SU-DHL-6 (cell line): ENCODE data around the gene OCLN.

Source experiments
- H2AFZ ChIP-seq: fragments of 200-600 bp; sonication (generic); 2 replicates; pipeline ENCODE4 v1.6.1; 2014; ENCODE audit warnings: low read depth, mild to moderate bottlenecking, moderate library complexity, mixed read lengths, antibody characterized with exemption, low read length; ENCODE audit not compliant: severe bottlenecking
- H3F3A ChIP-seq: fragments of 200-600 bp; shearing (Covaris generic); 2 replicates; pipeline ENCODE4 v1.6.0; 2016; ENCODE audit warnings: antibody characterized with exemption, mild to moderate bottlenecking; ENCODE audit not compliant: insufficient read depth
- H3K27ac ChIP-seq: fragments of 200-600 bp; sonication (generic); 2 replicates; pipeline ENCODE4 v1.5.1; 2016; ENCODE audit warnings: low read depth, mild to moderate bottlenecking, low read length, moderate library complexity, mixed read lengths
- H3K27me3 ChIP-seq: fragments of 200-600 bp; sonication (generic), shearing (Covaris generic); 2 replicates; pipeline ENCODE4 v1.6.0; 2014; ENCODE audit warnings: mild to moderate bottlenecking, low read length
- H3K36me3 ChIP-seq: fragments of 200-600 bp; sonication (generic); 2 replicates; pipeline ENCODE4 v1.6.1; 2014; ENCODE audit warnings: mild to moderate bottlenecking, low read length, mixed read lengths
- H3K4me2 ChIP-seq: fragments of 300-600, 200-600 bp; shearing (Covaris generic), sonication (generic); 2 replicates; pipeline ENCODE4 v1.6.0; 2014; ENCODE audit warnings: low read length, low read depth, mild to moderate bottlenecking; ENCODE audit not compliant: poor library complexity, severe bottlenecking
- H3K4me3 ChIP-seq: fragments of 200-600 bp; sonication (generic); 2 replicates; pipeline ENCODE4 v1.5.1; 2014; ENCODE audit warnings: antibody characterized with exemption, low read length, mild to moderate bottlenecking, mixed read lengths; ENCODE audit not compliant: insufficient read depth, poor library complexity, severe bottlenecking
- H3K79me2 ChIP-seq: fragments of 200-600 bp; sonication (generic); 2 replicates; pipeline ENCODE4 v1.6.1; 2014; ENCODE audit warnings: mild to moderate bottlenecking, low read length, moderate library complexity; ENCODE audit not compliant: insufficient read depth
- H3K9ac ChIP-seq: fragments of 200-600 bp; sonication (generic); 2 replicates; pipeline ENCODE4 v1.7.0; 2014; ENCODE audit warnings: mild to moderate bottlenecking, low read length
- H3K9me2 ChIP-seq: fragments of 200-600 bp; sonication (generic); replicated peaks from 2 replicates; pipeline ENCODE4 v1.6.1; 2014; ENCODE audit warnings: low read length; ENCODE audit not compliant: insufficient read depth
- H3K9me3 ChIP-seq: fragments of 200-600 bp; sonication (generic); 2 replicates; pipeline ENCODE4 v1.6.1; 2014; ENCODE audit warnings: low read length, mixed read lengths; ENCODE audit not compliant: insufficient read depth
- H4K20me1 ChIP-seq: fragments of 200-600 bp; sonication (generic); 2 replicates; pipeline ENCODE4 v1.6.1; 2014; ENCODE audit warnings: low read depth, mild to moderate bottlenecking, antibody characterized with exemption, low read length, moderate library complexity, mixed read lengths
- CTCF ChIP-seq: fragments of 200-600 bp; sonication (generic); IDR thresholded peaks from one replicate; pipeline ENCODE4 v1.5.1; 2017; ENCODE audit warnings: antibody characterized with exemption, mild to moderate bottlenecking, low read length, moderate library complexity; ENCODE audit not compliant: insufficient read depth, poor library complexity, severe bottlenecking
- EZH2phosphoT487 ChIP-seq: fragments of 200-600 bp; sonication (generic), shearing (Covaris generic); conservative IDR thresholded peaks from 2 replicates; pipeline ENCODE4 v1.6.1; 2018; ENCODE audit warnings: mild to moderate bottlenecking, antibody characterized with exemption, low read length, moderate library complexity, mixed read lengths

Gene OCLN

GRCh38 chr5:69525490-69525889 lies 32.9 kb downstream of the OCLN start:
- H4K20me1 ChIP-seq, result no peaks in the 10 kb centered on the region
- no peak overlapping the region for H3K27ac ChIP-seq

GRCh38 chr5:69526660-69527059 lies 34.1 kb downstream of the OCLN start:
- H3F3A ChIP-seq, result no peaks in the 10 kb centered on the region
- H3K9me3 ChIP-seq, result no peaks in the 10 kb centered on the region
- H4K20me1 ChIP-seq, result no peaks in the 10 kb centered on the region
- no peaks in the 10 kb centered on the region for H3K27me3 ChIP-seq
- no peaks in the 10 kb centered on the region for H3K36me3 ChIP-seq
- H3K27ac ChIP-seq, result no peak overlapping the region
- no peak overlapping the region for H3K4me3 ChIP-seq
- no peaks in the 10 kb centered on the region for H3K79me2 ChIP-seq
- H3K4me2 ChIP-seq, result no peak overlapping the region
- H3K9me2 ChIP-seq, result no peaks in the 10 kb centered on the region
- no peak overlapping the region for H3K9ac ChIP-seq
- TF ChIP-seq EZH2phosphoT487 (no peak), CTCF (no peak)
- no peak overlapping the region for H2AFZ ChIP-seq

More at GRCh38 chr5:69525490-69525889, 32.9 kb downstream of the OCLN start:
- H3K27me3 ChIP-seq, result no peaks in the 10 kb centered on the region
- no peaks in the 10 kb centered on the region for H3K9me3 ChIP-seq
- no peaks in the 10 kb centered on the region for H3K79me2 ChIP-seq
- no peak overlapping the region for H2AFZ ChIP-seq
- H3K4me3 ChIP-seq, result no peak overlapping the region
- H3K9me2 ChIP-seq, result no peaks in the 10 kb centered on the region
- no peaks in the 10 kb centered on the region for H3F3A ChIP-seq
- no peaks in the 10 kb centered on the region for H3K36me3 ChIP-seq
- H3K9ac ChIP-seq, result no peak overlapping the region
- TF ChIP-seq CTCF (no peak), EZH2phosphoT487 (no peak)
- no peak overlapping the region for H3K4me2 ChIP-seq

DNA sequence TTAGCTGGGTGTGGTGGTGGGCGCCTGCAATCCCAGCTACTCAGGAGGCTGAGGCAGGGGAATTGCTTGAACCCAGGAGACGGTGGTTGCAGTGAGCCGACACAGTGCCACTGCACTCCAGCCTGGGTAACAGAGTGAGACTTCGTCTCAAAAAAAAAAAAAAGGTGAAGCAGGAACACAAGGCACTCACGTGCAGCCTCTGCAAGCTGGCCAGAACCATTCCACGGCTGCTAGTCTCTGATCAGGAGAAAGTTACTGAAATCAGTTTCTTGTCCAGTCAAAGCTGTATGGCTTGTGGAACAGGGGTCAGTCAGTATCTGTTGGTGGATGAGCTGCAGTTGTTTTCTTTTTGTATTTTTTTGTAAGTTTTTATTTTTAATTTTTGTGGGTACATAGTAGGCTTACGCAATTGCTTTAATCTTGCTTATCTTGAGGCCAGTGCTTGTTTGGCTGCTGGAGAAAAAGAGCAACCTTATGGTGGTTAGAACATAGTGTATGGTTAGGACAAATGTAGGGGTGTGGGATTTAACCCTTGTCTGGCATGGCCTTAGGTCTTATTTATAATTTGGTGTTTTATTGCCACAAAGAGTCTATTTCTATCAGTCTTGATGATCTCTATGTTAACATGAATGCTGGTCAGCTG lies 34.7 kb downstream of the OCLN start:
- Histone ChIP-seq H2AFZ (no peak overlapping the region), H3K79me2 (no peaks in the 10 kb centered on the region), H3K27ac (no peak overlapping the region), H4K20me1 (no peaks in the 10 kb centered on the region), H3K4me2 (no peak overlapping the region), H3K9ac (no peak overlapping the region), H3K27me3 (no peaks in the 10 kb centered on the region), H3K36me3 (no peaks in the 10 kb centered on the region), H3F3A (no peaks in the 10 kb centered on the region), H3K9me2 (no peaks in the 10 kb centered on the region), H3K4me3 (no peak overlapping the region), H3K9me3 (no peaks in the 10 kb centered on the region)
- TF ChIP-seq CTCF (no peak), EZH2phosphoT487 (no peak)
